ENCODE measurements around the gene CD200R1L.

Gene CD200R1L

GRCh38 chr3:112817797-112818196, 28.9 kb downstream of the CD200R1L start:
- no peak for DNase-seq

GRCh38 chr3:112817271-112817670, 29.4 kb downstream of the CD200R1L start:
- DNase-seq: no peak

GRCh38 chr3:112815981-112816380, 30.7 kb downstream of the CD200R1L start:
- DNase-seq: no peak

GRCh38 chr3:112814266-112814665, 32.4 kb downstream of the CD200R1L start:
- no peak for DNase-seq

GRCh38 chr3:112813723-112814171, 32.9 kb downstream of the CD200R1L start:
- no peak for DNase-seq

- no peak for DNase-seq
Measured at GRCh38 chr3:112813016-112813415, 33.6 kb downstream of the CD200R1L start.

GRCh38 chr3:112811917-112812660, 34.6 kb downstream of the CD200R1L start:
- DNase-seq: no peak

- DNase-seq: no peak
Measured at GRCh38 chr3:112811131-112811884, 35.4 kb downstream of the CD200R1L start.

- DNase-seq: no peak
Measured at GRCh38 chr3:112810561-112810960, 36.1 kb downstream of the CD200R1L start.

- DNase-seq: no peak
Measured at GRCh38 chr3:112808136-112808535, 38.5 kb downstream of the CD200R1L start.

GRCh38 chr3:112807685-112808084, 39.0 kb downstream of the CD200R1L start:
- DNase-seq: no peak

- DNase-seq: no peak
Measured at GRCh38 chr3:112806903-112807302, 39.8 kb downstream of the CD200R1L start.

- no peak for DNase-seq
Measured at GRCh38 chr3:112805126-112805525, 41.5 kb downstream of the CD200R1L start.

GRCh38 chr3:112804021-112804420, 42.6 kb downstream of the CD200R1L start:
- no peak for DNase-seq

- no peak for DNase-seq
Measured at GRCh38 chr3:112803467-112803866, 43.2 kb downstream of the CD200R1L start.

- DNase-seq: no peak
Measured at GRCh38 chr3:112802338-112802737, 44.3 kb downstream of the CD200R1L start.

- no peak for DNase-seq
Measured at GRCh38 chr3:112799946-112800345, 46.7 kb downstream of the CD200R1L start.

GRCh38 chr3:112794622-112795172, 52.0 kb downstream of the CD200R1L start:
- DNase-seq: no peak

GRCh38 chr3:112793326-112794081, 53.2 kb downstream of the CD200R1L start:
- no peak for DNase-seq

- DNase-seq: no peak
Measured at GRCh38 chr3:112791736-112792135, 54.9 kb downstream of the CD200R1L start.

- DNase-seq: no peak
Measured at GRCh38 chr3:112789787-112790186, 56.9 kb downstream of the CD200R1L start.

- DNase-seq: no peak
Measured at GRCh38 chr3:112786881-112787579, 59.6 kb downstream of the CD200R1L start.
